Epithelial cell of proximal tubule (primary cell): ENCODE measurements around the gene BCAP31. TPM values are rescaled to one million over a fixed set of nuclear protein-coding genes. Genes with fewer than 3 reads are reported as not detected.

Experiments used
- DNase-seq: peaks from one replicate; pipeline ENCODE4 v3.0.0-alpha.2; 2011; ENCODE audit warnings: low read depth
- H3K4me3 ChIP-seq: 2 replicates; pipeline ENCODE4 v1.5.1; 2011; ENCODE audit warnings: low read depth, mild to moderate bottlenecking, low read length
- total RNA-seq: library from RNA; depleted of rRNA; stranded (reverse); fragments of >200 nt; gene quantifications from 2 replicates; pipeline ENCODE4 v1.2.3, GENCODE V29; 2015
- TF ChIP-seq, protein P1 (sequence below): conservative IDR thresholded peaks from 2 replicates; pipeline ENCODE4 v1.5.1; 2012; ENCODE audit warnings: low read depth, mild to moderate bottlenecking, low read length

Gene BCAP31
- total RNA-seq, 1 donor from 2014 or later, result 163 TPM

DNA sequence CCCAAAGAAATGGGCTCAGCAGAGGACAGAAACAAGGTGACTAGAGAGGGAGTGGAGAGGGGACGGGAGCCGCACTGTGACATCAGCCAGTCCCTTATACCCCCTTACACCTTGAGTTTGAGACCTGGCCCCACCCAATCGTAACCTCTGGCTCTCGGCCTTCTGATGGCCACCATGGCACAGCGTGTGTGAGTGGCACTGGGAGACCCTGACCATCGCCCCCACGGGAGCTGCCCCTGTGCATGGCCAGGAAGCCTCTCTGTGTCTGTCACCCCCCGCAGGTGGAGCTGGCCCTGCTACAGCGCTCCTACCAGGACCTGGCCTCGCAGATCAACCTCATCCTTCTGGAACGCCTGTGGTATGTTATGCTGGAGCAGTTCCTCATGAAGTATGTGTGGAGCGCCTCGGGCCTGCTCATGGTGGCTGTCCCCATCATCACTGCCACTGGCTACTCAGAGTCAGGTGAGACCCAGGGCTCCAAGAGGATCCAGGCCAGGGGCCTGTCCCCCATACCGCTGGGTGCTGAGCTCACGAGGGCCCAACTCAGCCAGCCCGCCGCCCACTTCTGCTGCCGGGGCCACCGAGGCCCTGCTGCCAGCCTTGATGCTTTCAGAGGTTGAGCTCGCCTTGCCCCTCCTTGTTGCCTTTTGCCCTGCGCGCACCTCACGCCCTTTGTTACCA, 4.9 kb upstream of the BCAP31 start:
- H3K4me3 ChIP-seq, result no peak overlapping the region
- TF ChIP-seq, protein P1, sequence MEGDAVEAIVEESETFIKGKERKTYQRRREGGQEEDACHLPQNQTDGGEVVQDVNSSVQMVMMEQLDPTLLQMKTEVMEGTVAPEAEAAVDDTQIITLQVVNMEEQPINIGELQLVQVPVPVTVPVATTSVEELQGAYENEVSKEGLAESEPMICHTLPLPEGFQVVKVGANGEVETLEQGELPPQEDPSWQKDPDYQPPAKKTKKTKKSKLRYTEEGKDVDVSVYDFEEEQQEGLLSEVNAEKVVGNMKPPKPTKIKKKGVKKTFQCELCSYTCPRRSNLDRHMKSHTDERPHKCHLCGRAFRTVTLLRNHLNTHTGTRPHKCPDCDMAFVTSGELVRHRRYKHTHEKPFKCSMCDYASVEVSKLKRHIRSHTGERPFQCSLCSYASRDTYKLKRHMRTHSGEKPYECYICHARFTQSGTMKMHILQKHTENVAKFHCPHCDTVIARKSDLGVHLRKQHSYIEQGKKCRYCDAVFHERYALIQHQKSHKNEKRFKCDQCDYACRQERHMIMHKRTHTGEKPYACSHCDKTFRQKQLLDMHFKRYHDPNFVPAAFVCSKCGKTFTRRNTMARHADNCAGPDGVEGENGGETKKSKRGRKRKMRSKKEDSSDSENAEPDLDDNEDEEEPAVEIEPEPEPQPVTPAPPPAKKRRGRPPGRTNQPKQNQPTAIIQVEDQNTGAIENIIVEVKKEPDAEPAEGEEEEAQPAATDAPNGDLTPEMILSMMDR, result no peak
- no peak for DNase-seq

DNA sequence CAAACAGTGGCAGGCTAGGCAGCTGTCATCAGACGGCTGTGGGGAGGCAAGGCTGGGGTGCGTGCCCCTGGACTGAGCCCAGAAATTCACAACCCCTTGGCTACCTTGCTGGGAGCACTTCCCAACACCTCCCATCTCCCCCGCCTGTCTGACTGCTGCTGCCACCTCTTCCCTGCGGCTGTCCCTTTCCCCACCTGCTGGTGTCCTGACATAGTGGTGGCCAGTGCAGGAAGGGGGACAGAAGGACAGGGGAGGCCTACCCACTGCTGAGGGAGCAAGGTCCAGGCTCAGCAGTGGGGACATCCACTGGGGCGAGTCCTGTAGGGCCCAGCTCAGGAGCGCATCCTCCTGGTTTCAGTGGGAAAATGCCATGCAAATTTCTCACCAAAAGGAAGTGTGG, 3.9 kb upstream of the BCAP31 start:
- H3K4me3 ChIP-seq, result no peak overlapping the region
- DNase-seq, result no peak
- TF ChIP-seq, protein P1, result no peak

DNA sequence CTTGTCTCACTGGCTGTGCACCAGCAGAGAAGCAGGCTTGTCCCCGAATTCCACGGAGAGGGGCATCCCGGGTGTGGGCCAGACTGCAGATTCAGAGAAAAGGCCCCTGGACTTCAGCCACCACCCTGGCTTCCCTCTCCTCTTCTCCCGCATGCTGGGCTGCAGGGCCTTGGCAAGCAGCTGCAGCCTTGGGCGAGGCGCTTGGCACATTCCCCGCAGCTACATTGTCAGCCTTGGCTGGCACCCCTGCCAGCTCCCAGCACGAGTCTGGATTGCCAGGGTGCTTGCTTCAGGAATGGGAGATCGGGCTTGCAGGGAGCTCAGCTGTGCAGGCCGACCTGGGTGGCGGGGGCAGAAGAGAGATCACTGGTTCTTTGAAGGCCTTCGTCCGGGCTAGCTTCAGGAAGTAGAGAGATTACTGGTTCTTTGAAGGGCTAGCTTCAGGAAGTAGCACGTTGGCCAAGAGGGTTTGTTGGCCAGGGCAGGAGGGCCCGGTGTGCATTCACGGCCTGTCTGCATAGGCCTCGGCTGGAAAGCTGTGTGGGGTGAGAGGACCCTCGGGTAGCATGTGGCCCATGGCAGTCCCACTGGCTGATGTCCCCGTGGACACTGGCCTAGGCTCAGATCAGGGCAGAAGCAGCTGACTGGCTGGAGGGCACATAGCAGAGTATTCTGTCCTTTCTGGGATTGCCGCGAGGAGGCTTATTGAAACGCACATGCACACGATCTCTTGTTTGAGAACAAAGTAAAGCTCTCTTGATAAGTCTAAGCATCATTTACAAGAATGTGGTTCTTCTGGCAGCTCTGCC, 3.1 kb upstream of the BCAP31 start:
- DNase-seq, result no peak
- TF ChIP-seq, protein P1, result no peak
- peak overlapping the region; percentile 7 for H3K4me3 ChIP-seq

DNA sequence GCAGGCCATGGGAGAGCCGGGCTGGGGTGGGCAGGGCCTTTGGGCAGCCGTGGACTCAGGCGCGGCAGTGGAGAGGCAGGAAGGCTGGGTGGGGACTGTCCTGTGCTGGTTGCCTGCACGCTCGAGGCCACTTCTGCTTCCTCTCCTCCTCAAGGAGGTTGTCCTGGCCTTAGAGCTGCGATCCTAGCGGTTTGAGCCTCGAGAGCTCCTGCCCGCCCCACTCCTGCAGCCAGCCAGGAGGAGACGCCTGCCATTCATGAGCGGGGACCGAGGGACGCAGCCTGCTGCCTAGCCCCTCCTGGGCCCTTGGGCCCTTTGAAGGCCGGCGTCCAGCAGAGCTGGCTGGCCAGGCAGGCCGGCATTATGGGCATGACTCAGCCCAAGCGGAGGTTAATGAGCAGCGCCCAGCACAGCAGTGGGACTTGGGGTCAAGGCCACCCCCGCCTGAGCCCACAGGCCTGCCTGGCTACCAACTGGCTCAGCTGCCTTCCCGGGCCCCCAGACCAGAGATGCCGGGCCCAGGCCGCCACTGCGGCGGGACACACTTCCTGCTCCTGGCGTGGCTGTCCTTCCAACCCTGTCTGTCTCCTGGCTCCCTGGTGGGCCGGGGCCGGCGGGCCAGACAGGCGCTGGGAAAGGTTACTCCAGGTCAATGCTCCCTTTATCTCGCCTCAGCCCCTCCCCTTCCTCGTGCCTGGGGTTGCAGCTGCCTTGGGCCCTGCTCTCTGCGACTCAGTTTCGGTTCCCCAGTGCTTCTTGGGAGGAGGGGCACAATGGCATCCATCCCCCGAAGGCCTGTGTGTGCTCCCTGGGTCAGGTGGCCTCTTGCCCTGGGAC, 2.3 kb upstream of the BCAP31 start:
- DNase-seq, result no peak
- H3K4me3 ChIP-seq, result peak overlapping the region; percentile 7

DNA sequence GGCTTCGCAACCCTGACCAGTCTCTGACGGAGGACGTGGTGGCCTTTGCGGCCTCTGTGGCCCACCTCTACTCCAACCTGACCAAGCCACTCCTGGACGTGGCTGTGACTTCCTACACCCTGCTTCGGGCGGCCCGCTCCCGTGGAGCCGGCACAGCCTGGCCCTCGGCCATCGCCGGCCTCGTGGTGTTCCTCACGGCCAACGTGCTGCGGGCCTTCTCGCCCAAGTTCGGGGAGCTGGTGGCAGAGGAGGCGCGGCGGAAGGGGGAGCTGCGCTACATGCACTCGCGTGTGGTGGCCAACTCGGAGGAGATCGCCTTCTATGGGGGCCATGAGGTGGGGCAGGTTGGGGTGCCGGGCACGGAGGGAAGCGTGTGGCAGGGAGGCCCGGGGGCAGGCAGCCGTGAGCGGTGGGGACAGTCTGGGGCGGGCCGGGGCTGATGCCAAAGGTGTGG, 1.7 kb upstream of the BCAP31 start:
- DNase-seq, result no peak
- TF ChIP-seq, protein P1, result no peak
- H3K4me3 ChIP-seq, result no peak overlapping the region

More for the DNA sequence above, 2.3 kb upstream of the BCAP31 start:
- TF ChIP-seq, protein P1, result no peak

DNA sequence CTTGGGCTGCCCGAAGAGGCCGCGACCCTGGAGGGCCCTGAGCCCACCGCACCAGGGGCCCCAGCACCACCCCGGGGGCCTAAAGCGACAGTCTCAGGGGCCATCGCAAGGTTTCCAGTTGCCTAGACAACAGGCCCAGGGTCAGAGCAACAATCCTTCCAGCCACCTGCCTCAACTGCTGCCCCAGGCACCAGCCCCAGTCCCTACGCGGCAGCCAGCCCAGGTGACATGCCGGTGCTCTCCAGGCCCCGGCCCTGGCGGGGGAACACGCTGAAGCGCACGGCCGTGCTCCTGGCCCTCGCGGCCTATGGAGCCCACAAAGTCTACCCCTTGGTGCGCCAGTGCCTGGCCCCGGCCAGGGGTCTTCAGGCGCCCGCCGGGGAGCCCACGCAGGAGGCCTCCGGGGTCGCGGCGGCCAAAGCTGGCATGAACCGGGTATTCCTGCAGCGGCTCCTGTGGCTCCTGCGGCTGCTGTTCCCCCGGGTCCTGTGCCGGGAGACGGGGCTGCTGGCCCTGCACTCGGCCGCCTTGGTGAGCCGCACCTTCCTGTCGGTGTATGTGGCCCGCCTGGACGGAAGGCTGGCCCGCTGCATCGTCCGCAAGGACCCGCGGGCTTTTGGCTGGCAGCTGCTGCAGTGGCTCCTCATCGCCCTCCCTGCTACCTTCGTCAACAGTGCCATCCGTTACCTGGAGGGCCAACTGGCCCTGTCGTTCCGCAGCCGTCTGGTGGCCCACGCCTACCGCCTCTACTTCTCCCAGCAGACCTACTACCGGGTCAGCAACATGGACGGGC, 1.0 kb upstream of the BCAP31 start:
- DNase-seq, result no peak
- H3K4me3 ChIP-seq, result peak overlapping the region; percentile 73
- TF ChIP-seq, protein P1, result no peak
